ENCODE results near the gene CCDC88A. TPM values are rescaled to one million over a fixed set of nuclear protein-coding genes. Genes with fewer than 3 reads are reported as not detected.
A peak's percentile ranks its signal among the peaks of the same experiment; 100 is the strongest.

The CCDC88A gene
- total RNA-seq, 6 experiments from 2014 or later: 39.7 to 62.5 (median 45.7) TPM

DNA sequence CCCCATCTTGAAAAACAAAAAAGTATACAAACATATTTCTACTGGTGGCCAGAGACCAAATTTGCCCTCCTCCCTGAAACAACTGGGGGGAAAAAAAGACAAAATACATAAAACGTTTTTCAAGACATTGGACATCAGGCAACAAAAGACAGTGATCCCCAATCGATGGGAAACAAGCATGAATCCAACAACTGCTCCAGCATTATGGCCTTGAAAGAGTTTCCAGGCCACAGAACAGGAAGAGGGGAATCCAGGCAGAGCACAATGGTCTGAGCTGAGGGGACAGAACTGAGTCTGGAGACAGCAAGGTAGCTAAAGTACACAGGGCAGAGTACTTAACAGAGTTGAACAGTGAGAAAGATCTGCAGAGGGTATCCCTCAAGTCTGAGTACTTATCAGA lies 4.4 kb downstream of the CCDC88A start:
- H3K36me3 Mint-ChIP-seq (ENCODE audit: low read depth): peaks cover 13% of the 10 kb centered on the region; the same call in 1 of the 2 replicates

DNA sequence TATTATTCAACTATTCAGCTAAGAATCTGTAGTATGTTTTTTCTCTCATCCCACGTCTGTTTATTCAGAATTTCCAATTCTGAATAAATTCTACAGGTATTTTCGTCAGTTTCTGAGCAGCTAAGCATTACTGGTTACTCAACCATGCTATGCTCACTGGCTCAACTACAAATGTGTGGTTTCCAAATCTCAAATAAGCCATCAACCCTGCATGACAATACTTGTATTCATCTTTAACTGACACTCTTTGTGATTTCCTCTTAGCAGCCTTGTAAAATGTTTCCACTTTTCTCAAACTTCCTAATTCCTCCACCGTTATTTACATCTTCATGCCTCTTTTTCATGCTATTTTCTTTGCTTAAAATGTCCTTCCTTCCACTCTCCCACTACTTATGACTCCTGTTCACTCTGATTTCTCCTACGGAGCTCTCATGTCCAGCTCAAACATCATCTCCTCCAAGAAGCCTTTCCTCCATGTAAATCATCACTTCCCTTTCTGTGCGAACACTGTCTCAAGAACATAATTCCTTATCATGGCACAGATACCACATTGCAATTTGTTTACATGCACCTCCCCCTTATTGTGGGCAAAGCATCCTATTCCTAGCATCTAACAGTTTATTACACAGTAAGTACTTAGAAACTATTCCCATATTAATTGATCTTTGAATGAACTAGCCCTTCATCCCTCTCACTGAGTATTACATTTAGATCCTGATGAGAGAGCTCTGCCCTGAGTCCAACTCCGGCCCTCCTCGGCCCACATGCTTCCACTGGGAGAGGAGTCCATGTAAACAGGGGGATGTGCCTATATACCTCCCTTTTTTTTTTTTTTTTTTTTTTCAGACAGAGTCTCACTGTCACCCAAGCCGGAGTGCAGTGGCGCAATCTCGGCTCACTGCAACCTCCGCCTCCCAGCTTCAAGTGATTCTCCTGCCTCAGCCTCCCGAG lies 10.5 kb downstream of the CCDC88A start:
- peak overlapping the region; percentile 83 for H3K27ac Mint-ChIP-seq
- H3K27me3 Mint-ChIP-seq (ENCODE audit: insufficient read depth): no peaks in the 10 kb centered on the region
- DNase-seq: peak; percentile 15

More for the DNA sequence above, 4.4 kb downstream of the CCDC88A start:
- Mint-ChIP-seq H3K9me3 (no peaks in the 10 kb centered on the region), H3K4me1 (ENCODE audit: low read depth) (peaks cover 42% of the 10 kb centered on the region), H3K27me3 (ENCODE audit: insufficient read depth) (no peaks in the 10 kb centered on the region; the same call in 1 of the 2 replicates), H3K4me3 (peak overlapping the region; percentile 2; the same call in 1 of the 2 replicates), H3K27ac (peak overlapping the region; percentile 30)
- TF ChIP-seq, protein P1, sequence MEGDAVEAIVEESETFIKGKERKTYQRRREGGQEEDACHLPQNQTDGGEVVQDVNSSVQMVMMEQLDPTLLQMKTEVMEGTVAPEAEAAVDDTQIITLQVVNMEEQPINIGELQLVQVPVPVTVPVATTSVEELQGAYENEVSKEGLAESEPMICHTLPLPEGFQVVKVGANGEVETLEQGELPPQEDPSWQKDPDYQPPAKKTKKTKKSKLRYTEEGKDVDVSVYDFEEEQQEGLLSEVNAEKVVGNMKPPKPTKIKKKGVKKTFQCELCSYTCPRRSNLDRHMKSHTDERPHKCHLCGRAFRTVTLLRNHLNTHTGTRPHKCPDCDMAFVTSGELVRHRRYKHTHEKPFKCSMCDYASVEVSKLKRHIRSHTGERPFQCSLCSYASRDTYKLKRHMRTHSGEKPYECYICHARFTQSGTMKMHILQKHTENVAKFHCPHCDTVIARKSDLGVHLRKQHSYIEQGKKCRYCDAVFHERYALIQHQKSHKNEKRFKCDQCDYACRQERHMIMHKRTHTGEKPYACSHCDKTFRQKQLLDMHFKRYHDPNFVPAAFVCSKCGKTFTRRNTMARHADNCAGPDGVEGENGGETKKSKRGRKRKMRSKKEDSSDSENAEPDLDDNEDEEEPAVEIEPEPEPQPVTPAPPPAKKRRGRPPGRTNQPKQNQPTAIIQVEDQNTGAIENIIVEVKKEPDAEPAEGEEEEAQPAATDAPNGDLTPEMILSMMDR (IDR thresholded peaks at IDR 0.05): no peak
- DNase-seq: no peak

DNA sequence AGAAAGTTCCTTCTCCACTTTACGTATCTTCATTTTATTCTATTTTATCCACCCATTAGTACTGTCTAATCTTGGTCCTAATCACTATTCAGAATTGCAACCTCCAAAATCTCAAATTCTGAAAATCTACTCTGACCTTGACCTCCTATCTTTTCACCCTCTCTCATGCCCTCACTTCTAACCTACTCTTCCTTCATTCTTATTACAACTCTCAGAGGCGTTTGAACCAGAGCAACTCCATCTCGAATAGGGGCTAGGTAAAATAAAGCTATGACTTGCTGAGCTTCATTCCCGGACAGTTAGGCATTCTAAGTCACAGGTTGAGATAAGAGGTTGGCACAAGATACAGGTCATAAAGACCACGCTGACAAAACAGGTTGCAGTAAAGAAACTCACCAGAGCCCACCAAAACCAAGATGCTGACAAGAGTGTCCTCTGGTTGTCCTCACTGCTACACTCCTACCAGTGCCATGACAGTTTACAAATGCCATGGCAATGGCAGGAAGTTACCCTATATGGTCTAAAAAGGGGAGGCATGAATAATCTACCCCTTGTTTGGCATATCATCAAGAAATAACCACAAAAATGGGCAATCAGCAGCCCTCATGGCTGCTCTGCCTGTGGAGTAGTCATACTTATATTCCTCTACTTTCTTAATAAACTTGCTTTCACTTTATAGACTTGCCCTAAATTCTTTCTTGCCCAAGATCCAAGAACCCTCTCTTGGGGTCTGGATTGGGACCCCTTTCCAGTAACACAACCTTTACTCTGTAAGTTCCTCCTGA lies 11.4 kb downstream of the CCDC88A start:
- Mint-ChIP-seq H3K27me3 (ENCODE audit: insufficient read depth) (no peaks in the 10 kb centered on the region), H3K4me1 (ENCODE audit: low read depth) (peaks cover 19% of the 10 kb centered on the region), H3K36me3 (ENCODE audit: low read depth) (peaks cover 19% of the 10 kb centered on the region), H3K4me3 (peak overlapping the region; percentile 78), H3K9me3 (no peaks in the 10 kb centered on the region), H3K27ac (peak overlapping the region; percentile 83)
- TF ChIP-seq, protein P1 (IDR thresholded peaks at IDR 0.05): no peak
- DNase-seq: peak; percentile 75

More for the DNA sequence above, 10.5 kb downstream of the CCDC88A start:
- H3K4me3 Mint-ChIP-seq: peak overlapping the region; percentile 78
- H3K4me1 Mint-ChIP-seq (ENCODE audit: low read depth): peaks cover 21% of the 10 kb centered on the region
- H3K36me3 Mint-ChIP-seq (ENCODE audit: low read depth): peaks cover 12% of the 10 kb centered on the region
- TF ChIP-seq, protein P1 (IDR thresholded peaks at IDR 0.05): no peak
- no peaks in the 10 kb centered on the region for H3K9me3 Mint-ChIP-seq

DNA sequence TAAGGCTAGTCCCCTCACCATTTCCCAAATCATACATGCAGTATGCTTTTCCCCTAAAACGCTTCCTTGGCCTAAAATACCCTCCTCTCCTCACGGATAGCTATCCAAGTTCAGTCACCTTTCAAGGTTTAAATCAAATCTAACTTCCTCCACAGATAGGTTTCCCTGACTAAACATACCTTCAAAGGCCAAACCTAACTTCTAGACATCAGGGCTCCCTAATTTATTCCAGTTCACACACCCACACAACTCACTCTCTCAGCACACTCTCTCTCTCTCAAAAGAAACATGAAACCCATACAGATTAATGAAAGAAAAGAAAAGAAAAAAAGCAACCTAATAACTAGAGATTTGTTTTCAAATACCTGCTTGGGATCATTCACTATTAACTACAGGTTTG lies 14.5 kb downstream of the CCDC88A start:
- H3K9me3 Mint-ChIP-seq: no peaks in the 10 kb centered on the region
- peaks cover 17% of the 10 kb centered on the region for H3K36me3 Mint-ChIP-seq (ENCODE audit: low read depth)
- TF ChIP-seq, protein P1 (IDR thresholded peaks at IDR 0.05): no peak
- H3K4me3 Mint-ChIP-seq: no peak overlapping the region
- no peaks in the 10 kb centered on the region for H3K27me3 Mint-ChIP-seq (ENCODE audit: insufficient read depth)
- no peak overlapping the region for H3K27ac Mint-ChIP-seq
- peaks cover 19% of the 10 kb centered on the region for H3K4me1 Mint-ChIP-seq (ENCODE audit: low read depth)
- DNase-seq: no peak

DNA sequence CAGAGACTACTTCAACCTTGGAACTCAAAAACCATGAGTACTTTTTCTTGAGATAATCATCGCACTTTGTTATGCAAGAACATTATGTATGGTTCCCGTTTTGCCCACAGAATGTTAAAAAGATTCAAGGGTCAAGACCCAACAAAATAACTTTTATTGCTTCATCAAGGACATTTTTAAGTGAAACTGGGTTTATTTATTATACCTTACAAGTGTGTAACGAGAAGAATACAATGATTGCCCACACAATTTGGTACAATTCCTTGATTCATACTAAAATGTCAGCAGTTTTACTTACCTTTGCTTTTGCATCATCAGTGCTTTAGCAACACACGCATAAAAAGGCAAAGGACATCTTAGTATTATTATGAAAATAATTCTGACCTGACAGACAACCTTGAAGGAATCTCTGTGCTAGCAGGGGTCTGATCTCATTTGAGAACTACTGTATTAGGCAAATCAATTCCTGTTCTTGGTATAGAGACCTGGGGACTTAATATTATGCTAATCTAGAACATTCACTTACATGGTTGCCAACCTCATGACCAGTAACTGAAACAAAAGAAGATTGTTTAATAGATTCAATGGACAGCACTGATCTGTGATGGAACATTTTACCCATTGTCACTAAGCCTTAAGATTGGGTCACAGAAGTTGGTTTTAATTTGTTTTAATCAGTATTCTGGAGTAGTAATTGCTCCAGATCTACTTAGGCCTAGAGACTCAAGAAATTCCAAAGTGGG lies 16.2 kb downstream of the CCDC88A start:
- Mint-ChIP-seq H3K36me3 (ENCODE audit: low read depth) (peaks cover 17% of the 10 kb centered on the region), H3K27me3 (ENCODE audit: insufficient read depth) (no peaks in the 10 kb centered on the region), H3K4me3 (no peak overlapping the region), H3K4me1 (ENCODE audit: low read depth) (peaks cover 6% of the 10 kb centered on the region), H3K9me3 (no peaks in the 10 kb centered on the region), H3K27ac (no peak overlapping the region)
- no peak for DNase-seq
- TF ChIP-seq, protein P1 (IDR thresholded peaks at IDR 0.05): no peak

Measured in HFFc6 (cell line).